ENCODE data around the gene HES5. TPM values are rescaled to one million over a fixed set of nuclear protein-coding genes. Genes with fewer than 3 reads are reported as not detected.

The HES5 gene
- total and polyA plus RNA-seq, 2 donors (not counting 3 experiments of a cell fraction or from before 2014, with no cell fraction given): 0.07 TPM; not detected in 1

GRCh38 chr1:2507744-2508155 lies 22.3 kb downstream of the HES5 start:
- CTCF ChIA-PET: interaction anchor here (1.0 kb wide), 1 partner anchor 18 kb away, joined by 3 read pairs; the partner anchor contains the start of gene PANK4
- H3K9me3 ChIP-seq (replicated peaks; ENCODE audit: control insufficient read depth, insufficient read depth, low read length): no peaks in the 10 kb centered on the region
- BruUV-seq (replicated peaks): no TSS peak

GRCh38 chr1:2506901-2507565 lies 23.0 kb downstream of the HES5 start:
- ChIA-PET POLR2A (no interaction called here), CTCF (interaction anchor here (1.0 to 1.5 kb wide), 2 partner anchors 19 to 41 kb away, joined by 3 to 4 read pairs; partner anchors contain the start of gene PANK4)
- H4K20me1 ChIP-seq (replicated peaks; ENCODE audit: control insufficient read depth, extremely low read depth, insufficient read depth, low read length): no peaks in the 10 kb centered on the region
- TF ChIP-seq, protein P1, sequence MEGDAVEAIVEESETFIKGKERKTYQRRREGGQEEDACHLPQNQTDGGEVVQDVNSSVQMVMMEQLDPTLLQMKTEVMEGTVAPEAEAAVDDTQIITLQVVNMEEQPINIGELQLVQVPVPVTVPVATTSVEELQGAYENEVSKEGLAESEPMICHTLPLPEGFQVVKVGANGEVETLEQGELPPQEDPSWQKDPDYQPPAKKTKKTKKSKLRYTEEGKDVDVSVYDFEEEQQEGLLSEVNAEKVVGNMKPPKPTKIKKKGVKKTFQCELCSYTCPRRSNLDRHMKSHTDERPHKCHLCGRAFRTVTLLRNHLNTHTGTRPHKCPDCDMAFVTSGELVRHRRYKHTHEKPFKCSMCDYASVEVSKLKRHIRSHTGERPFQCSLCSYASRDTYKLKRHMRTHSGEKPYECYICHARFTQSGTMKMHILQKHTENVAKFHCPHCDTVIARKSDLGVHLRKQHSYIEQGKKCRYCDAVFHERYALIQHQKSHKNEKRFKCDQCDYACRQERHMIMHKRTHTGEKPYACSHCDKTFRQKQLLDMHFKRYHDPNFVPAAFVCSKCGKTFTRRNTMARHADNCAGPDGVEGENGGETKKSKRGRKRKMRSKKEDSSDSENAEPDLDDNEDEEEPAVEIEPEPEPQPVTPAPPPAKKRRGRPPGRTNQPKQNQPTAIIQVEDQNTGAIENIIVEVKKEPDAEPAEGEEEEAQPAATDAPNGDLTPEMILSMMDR (IDR thresholded peaks at IDR 0.05; ENCODE audit: extremely low read depth in 1 of 2, insufficient read depth in 1 of 2, low read depth in 1 of 2, low read length in 2 of 2): no peak
- TF ChIP-seq POLR2AphosphoS5 (IDR thresholded peaks at IDR 0.05; ENCODE audit: insufficient read depth, low read depth, low read length) (no peak), GATA2 (IDR thresholded peaks at IDR 0.05; ENCODE audit: insufficient read depth, insufficient read length, low read depth, low read length) (no peak), JUN (IDR thresholded peaks at IDR 0.05; ENCODE audit: borderline replicate concordance, insufficient read depth, insufficient read length, low read depth) (no peak), FOS (IDR thresholded peaks at IDR 0.05; ENCODE audit: borderline replicate concordance, insufficient read depth, low read length) (no peak), EZH2 (IDR thresholded peaks at IDR 0.05; ENCODE audit: borderline replicate concordance, low read depth, low read length, severe bottlenecking) (no peak), MAX (IDR thresholded peaks at IDR 0.05; ENCODE audit: insufficient read depth, insufficient read length) (no peak), POLR2A (IDR thresholded peaks at IDR 0.05; ENCODE audit: low read depth, low read length) (no peak), MYC (IDR thresholded peaks at IDR 0.05; ENCODE audit: low read depth, low read length) (no peak)
- H3K4me1 ChIP-seq (ENCODE audit: control insufficient read depth, extremely low read depth, insufficient read depth, low read length): no peaks in the 10 kb centered on the region
- no peaks in the 10 kb centered on the region for H3K79me2 ChIP-seq (ENCODE audit: control insufficient read depth, insufficient read depth, low read length)
- no peaks in the 10 kb centered on the region for H3K9me3 ChIP-seq (replicated peaks; ENCODE audit: control insufficient read depth, insufficient read depth, low read length)
- DNase-seq (ENCODE audit: low read depth, low spot score) (no peak), FAIRE-seq (no peak)
- no peak overlapping the region for H3K9ac ChIP-seq (replicated peaks; ENCODE audit: extremely low read depth, insufficient read depth, low read length)
- intact Hi-C loops (cut with micrococcal nuclease) (loop anchor here (5.0 kb wide), 1 partner anchor 95 kb away; the partner anchor contains the start of gene PEX10), dilution Hi-C loops (cut with MboI; ENCODE audit: extremely low pct_ligation_motif_present, low sequenced_read_pairs) (no loop called here)
- no peak overlapping the region for H3K4me3 ChIP-seq (replicated peaks in 1 of 3; ENCODE audit: insufficient read depth in 1 of 3, low read depth in 1 of 3, low read length in 3 of 3)
- no TSS peak for BruUV-seq (replicated peaks)
- no peaks in the 10 kb centered on the region for H3K9me1 ChIP-seq (replicated peaks; ENCODE audit: control insufficient read depth, extremely low read depth, insufficient read depth, low read length)
- H3K36me3 ChIP-seq (ENCODE audit: control insufficient read depth in 2 of 2, extremely low read depth in 1 of 2, insufficient read depth in 2 of 2, low read length in 2 of 2): peaks cover 0 to 31% of the 10 kb centered on the region in 2 experiments
- H3K27me3 ChIP-seq (ENCODE audit: control insufficient read depth in 2 of 2, insufficient read depth in 2 of 2, low read length in 2 of 2): no peaks in the 10 kb centered on the region
- H3K27ac ChIP-seq (ENCODE audit: insufficient read depth, low read depth, low read length): no peak overlapping the region
- H2AFZ ChIP-seq (ENCODE audit: low read depth, low read length): no peak overlapping the region
- no peak overlapping the region for H3K4me2 ChIP-seq (ENCODE audit: insufficient read depth, low read length)

More at GRCh38 chr1:2507744-2508155, 22.3 kb downstream of the HES5 start:
- TF ChIP-seq POLR2A (IDR thresholded peaks at IDR 0.05; ENCODE audit: low read depth, low read length) (peak; percentile 2), GATA2 (IDR thresholded peaks at IDR 0.05; ENCODE audit: insufficient read depth, insufficient read length, low read depth, low read length) (no peak)
- dilution Hi-C loops (cut with MboI; ENCODE audit: extremely low pct_ligation_motif_present, low sequenced_read_pairs) (no loop called here), intact Hi-C loops (cut with micrococcal nuclease) (loop anchor here (5.0 kb wide), 1 partner anchor 95 kb away; the partner anchor contains the start of gene PEX10)
- Histone ChIP-seq H2AFZ (ENCODE audit: low read depth, low read length) (no peak overlapping the region), H4K20me1 (replicated peaks; ENCODE audit: control insufficient read depth, extremely low read depth, insufficient read depth, low read length) (no peaks in the 10 kb centered on the region), H3K4me3 (replicated peaks in 1 of 3; ENCODE audit: insufficient read depth in 1 of 3, low read depth in 1 of 3, low read length in 3 of 3) (no peak overlapping the region), H3K9ac (replicated peaks; ENCODE audit: extremely low read depth, insufficient read depth, low read length) (no peak overlapping the region), H3K27me3 (ENCODE audit: control insufficient read depth in 2 of 2, insufficient read depth in 2 of 2, low read length in 2 of 2) (no peaks in the 10 kb centered on the region), H3K4me2 (ENCODE audit: insufficient read depth, low read length) (no peak overlapping the region), H3K4me1 (ENCODE audit: control insufficient read depth, extremely low read depth, insufficient read depth, low read length) (no peaks in the 10 kb centered on the region), H3K79me2 (ENCODE audit: control insufficient read depth, insufficient read depth, low read length) (no peaks in the 10 kb centered on the region), H3K9me1 (replicated peaks; ENCODE audit: control insufficient read depth, extremely low read depth, insufficient read depth, low read length) (no peaks in the 10 kb centered on the region), H3K27ac (ENCODE audit: insufficient read depth, low read depth, low read length) (no peak overlapping the region), H3K36me3 (ENCODE audit: control insufficient read depth in 2 of 2, extremely low read depth in 1 of 2, insufficient read depth in 2 of 2, low read length in 2 of 2) (peaks cover 0 to 34% of the 10 kb centered on the region in 2 experiments)
- no peak for FAIRE-seq
- no peak for DNase-seq (ENCODE audit: low read depth, low spot score)
- POLR2A ChIA-PET: no interaction called here

All from endothelial cell of umbilical vein (primary cell).